RWPE1 (cell line): ENCODE results near the gene NKX2-1.

Experiments used
- CTCF ChIA-PET: fragments of 350-600 bp; sonication (Branson Sonifier 250); formaldehyde crosslinking; extraction: SDS; loops from one replicate; lab custom pipeline; 2021; lab: Yijun Ruan, JAX
- POLR2A ChIA-PET: fragments of 400-600 bp; formaldehyde crosslinking; extraction: SDS; loops from one replicate; lab custom pipeline; 2020; ENCODE audit warnings: antibody characterized with exemption; ENCODE audit not compliant: low non-redundant PET; lab: Yijun Ruan, JAX
- DNase-seq: peaks from one replicate; pipeline ENCODE4 v3.0.0; 2012; ENCODE audit warnings: low spot score
- H3K27ac ChIP-seq: fragments of 450-650 bp; 2 replicates; pipeline ENCODE4 v1.5.1; 2017
- TF ChIP-seq, protein P1 (sequence below): fragments of 450-650 bp; conservative IDR thresholded peaks from 2 replicates; pipeline ENCODE4 v1.5.1; 2017; ENCODE audit warnings: low read depth, mild to moderate bottlenecking

Gene NKX2-1

DNA sequence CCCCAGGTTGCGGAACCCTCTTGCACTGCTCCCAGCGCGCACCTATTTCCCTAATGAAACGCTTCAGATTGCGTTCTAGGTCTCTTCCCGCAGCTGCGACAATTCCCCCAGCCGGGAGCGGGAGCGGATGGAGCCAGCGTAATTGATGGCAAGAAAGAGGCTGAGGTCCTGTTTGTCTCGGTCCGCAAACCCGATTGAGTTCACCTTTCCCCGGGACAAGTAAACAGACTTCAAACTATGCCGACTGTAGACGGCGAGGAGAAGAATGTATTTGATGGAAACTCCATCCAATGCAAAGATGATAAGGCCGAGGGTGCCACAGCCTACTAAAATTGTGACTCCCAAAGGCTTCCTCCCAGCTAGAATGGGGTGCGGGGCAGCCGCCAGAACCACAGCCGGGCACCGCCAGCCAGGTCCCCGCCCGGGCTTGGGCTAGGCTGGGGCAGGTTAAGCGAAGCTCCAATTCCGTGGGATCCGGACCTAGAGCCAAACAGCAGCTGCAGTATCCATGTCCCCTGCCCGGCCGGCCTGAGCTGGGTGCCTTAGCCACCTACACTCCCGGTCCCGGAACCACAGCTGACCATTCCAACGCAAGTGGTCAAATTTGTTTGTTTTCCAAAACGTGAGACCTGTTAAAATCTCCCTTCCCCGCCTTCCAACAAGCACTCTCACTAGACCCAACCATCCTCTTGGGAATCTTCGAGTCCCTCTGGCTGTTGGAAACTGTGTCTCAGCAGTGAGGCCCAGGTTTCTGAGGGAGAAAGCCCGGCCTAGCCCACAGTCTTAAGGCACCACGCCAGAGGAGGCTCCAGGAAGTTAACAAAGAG, 5.5 kb downstream of the NKX2-1 start:
- POLR2A ChIA-PET: no interaction called here

DNA sequence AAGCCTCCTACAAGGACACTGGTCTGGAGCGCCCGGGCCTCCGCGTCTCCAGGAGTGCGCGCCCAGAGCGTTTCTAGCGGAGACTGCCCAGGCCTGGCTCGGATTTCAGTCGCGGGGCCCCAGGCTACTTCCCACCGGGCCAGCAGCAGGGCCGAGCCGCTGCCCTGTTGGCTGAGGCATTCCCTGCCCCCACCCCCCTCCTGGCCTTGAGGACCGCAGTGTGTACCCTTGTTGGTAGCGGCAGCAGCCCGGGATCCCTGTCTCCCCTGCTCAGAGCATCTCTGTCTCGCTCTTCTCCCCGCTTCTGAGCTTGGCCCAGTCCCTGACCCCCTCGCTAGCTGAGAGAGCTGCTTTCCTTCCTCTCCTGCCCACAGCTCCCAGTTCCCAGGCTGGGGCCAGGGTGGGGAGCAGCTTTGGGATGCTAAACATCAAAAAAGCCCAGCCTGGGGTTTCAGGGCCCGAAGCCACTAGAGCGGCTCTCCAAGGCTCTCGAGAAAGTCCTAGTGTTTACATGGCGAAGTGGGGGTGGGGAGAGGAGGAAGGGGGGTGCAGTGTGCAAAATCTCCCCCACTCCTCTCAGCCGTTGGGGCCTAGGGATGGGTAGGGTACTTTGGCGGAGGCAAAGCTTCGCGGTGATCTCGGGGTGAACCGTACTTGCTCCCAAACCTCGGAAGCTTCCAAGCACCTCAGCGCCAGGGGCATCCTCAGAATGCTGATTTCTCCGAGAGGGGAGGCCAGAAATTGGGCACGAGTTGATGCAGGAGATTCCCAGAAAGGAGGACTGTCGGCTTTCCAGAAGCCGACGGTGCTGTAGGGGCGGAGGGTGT, 6.4 kb downstream of the NKX2-1 start:
- no peak overlapping the region for H3K27ac ChIP-seq
- ChIA-PET POLR2A (no interaction called here), CTCF (interaction anchor here (0.7 to 2.1 kb wide), 3 partner anchors 10 to 92 kb away, joined by 3 to 6 read pairs (median 3); no protein-coding TSS in a partner anchor)
- TF ChIP-seq, protein P1, sequence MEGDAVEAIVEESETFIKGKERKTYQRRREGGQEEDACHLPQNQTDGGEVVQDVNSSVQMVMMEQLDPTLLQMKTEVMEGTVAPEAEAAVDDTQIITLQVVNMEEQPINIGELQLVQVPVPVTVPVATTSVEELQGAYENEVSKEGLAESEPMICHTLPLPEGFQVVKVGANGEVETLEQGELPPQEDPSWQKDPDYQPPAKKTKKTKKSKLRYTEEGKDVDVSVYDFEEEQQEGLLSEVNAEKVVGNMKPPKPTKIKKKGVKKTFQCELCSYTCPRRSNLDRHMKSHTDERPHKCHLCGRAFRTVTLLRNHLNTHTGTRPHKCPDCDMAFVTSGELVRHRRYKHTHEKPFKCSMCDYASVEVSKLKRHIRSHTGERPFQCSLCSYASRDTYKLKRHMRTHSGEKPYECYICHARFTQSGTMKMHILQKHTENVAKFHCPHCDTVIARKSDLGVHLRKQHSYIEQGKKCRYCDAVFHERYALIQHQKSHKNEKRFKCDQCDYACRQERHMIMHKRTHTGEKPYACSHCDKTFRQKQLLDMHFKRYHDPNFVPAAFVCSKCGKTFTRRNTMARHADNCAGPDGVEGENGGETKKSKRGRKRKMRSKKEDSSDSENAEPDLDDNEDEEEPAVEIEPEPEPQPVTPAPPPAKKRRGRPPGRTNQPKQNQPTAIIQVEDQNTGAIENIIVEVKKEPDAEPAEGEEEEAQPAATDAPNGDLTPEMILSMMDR: no peak
- no peak for DNase-seq

More for the DNA sequence above, 5.5 kb downstream of the NKX2-1 start:
- TF ChIP-seq, protein P1: no peak
- no peak overlapping the region for H3K27ac ChIP-seq
- DNase-seq: no peak
- CTCF ChIA-PET: interaction anchor here (2.1 kb wide), 1 partner anchor 11 kb away, joined by 6 read pairs; no protein-coding TSS in a partner anchor

DNA sequence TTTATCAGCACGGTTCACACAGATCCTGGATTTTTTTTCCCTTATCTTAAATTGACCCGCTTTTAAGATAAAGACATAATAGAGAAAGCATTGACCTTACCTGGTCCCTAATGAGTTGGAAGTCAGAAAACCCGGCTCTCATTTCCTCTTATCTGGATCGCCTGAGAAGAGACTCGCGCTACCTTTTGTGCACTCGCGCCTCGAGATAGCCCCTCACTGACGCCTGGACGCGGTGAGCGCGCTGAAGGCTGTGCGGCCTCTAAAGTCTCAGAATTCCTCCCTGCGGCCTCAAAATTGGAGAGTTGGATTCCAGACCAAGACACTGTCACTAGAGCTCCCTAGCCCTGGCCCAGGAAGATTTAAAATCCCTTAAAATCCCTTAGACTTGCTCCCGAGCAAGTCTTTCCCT, 7.0 kb downstream of the NKX2-1 start:
- DNase-seq: no peak
- TF ChIP-seq, protein P1: no peak
- ChIA-PET POLR2A (no interaction called here), CTCF (interaction anchor here (0.7 kb wide), 2 partner anchors 11 to 92 kb away, joined by 3 read pairs; no protein-coding TSS in a partner anchor)
- H3K27ac ChIP-seq: no peak overlapping the region

DNA sequence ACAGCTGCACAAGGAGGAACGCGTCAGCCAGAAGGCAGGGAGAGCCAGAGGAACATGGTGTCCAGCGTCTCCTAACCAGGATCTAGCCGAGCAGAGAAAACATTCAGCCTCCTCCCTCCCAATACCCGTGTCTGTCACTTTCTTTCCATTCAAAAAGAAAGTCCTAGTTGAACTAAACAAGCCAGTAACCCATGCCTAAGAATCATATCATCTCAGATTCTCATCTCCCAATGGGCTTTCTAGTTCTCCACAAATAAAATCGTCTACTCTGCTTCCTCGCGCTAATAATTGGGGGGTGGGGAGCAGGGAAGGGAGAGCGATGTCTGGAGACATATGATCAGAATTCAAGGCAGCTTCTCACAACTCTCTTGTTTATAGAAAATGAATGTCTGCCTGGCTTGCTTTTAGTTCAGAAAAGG, 7.4 kb downstream of the NKX2-1 start:
- ChIA-PET POLR2A (no interaction called here), CTCF (no interaction called here)

DNA sequence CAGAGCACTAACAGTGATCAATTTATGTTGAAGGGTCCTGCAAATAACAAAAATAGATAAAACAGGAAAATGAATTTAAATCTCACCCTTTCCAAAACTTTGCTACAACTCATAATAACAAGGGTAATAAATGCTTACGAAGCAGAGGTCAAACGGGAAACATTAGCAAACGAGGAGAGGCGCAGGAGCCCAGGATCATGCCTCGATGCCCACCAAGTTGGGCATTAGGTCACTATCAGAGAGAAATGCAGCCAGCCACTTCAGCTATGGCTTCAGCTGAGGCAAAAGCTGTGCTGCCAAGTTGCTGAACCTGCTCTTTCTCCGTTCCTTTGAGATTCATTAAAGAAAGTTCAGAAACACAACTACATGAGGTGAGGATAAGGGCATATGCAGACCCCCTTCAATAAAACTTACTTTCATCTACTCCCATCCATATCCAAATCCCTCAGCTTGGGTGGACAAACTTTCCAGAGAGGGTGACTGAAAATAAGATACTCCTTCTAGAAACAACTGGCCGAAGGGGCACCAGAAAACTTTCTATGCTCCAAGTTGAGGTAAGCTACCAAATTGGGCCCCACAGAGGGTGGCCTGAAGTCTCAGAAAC, 7.9 kb downstream of the NKX2-1 start:
- no peak overlapping the region for H3K27ac ChIP-seq
- CTCF ChIA-PET: no interaction called here
- DNase-seq: no peak
- POLR2A ChIA-PET: no interaction called here
- TF ChIP-seq, protein P1: no peak

More for the DNA sequence above, 7.4 kb downstream of the NKX2-1 start:
- TF ChIP-seq, protein P1: no peak
- H3K27ac ChIP-seq: no peak overlapping the region
- no peak for DNase-seq

DNA sequence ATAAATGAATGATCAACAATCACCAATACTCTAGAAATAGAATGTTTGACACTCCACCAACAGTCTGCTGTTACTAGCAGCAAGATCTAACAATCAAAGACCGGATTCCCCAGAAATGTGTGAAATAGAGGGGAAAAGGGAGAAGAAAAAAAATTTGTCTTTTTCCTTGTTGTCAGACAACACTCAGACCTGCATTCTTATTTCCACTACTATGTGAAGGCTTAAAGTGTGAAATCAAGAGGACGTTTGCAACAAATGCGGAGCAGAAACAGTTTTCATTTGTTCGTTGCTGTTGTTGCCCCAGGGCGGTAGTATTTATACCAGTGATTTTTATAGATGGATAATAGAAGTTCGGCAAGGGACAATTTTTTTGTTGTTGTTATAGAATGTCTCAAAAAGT, 9.2 kb downstream of the NKX2-1 start:
- ChIA-PET CTCF (no interaction called here), POLR2A (no interaction called here)
- no peak for DNase-seq
- H3K27ac ChIP-seq: no peak overlapping the region
- TF ChIP-seq, protein P1: no peak
